ENCODE results near the gene ELMO1.

Gene ELMO1

GRCh38 chr7:36871863-36872262 is 576.8 kb downstream of the ELMO1 start:
- H3K36me3 ChIP-seq (ENCODE audit: control insufficient read depth, insufficient read depth, low read length): no peaks in the 10 kb centered on the region
- no peaks in the 10 kb centered on the region for H3K27me3 ChIP-seq (ENCODE audit: control insufficient read depth, insufficient read depth, low read length)
- H3K4me1 ChIP-seq: no peaks in the 10 kb centered on the region
- H3K4me2 ChIP-seq (ENCODE audit: low read length): no peak overlapping the region
- H3K79me2 ChIP-seq: no peaks in the 10 kb centered on the region
- H3K4me3 ChIP-seq (ENCODE audit: low read depth, low read length): no peak overlapping the region
- H3K27ac ChIP-seq: no peak overlapping the region
- no peak overlapping the region for H2AFZ ChIP-seq
- no peaks in the 10 kb centered on the region for H3K9me3 ChIP-seq (ENCODE audit: control insufficient read depth, low read length)
- H3K9ac ChIP-seq: no peak overlapping the region
- TF ChIP-seq CTCF (IDR thresholded peaks at IDR 0.05): no peak

GRCh38 chr7:36871355-36871738 is 577.3 kb downstream of the ELMO1 start:
- Histone ChIP-seq H3K27me3 (ENCODE audit: control insufficient read depth, insufficient read depth, low read length) (no peaks in the 10 kb centered on the region), H3K27ac (no peak overlapping the region), H3K79me2 (no peaks in the 10 kb centered on the region), H3K9ac (no peak overlapping the region), H3K4me3 (ENCODE audit: low read depth, low read length) (no peak overlapping the region), H2AFZ (no peak overlapping the region), H3K4me1 (no peaks in the 10 kb centered on the region), H3K4me2 (ENCODE audit: low read length) (no peak overlapping the region), H3K36me3 (ENCODE audit: control insufficient read depth, insufficient read depth, low read length) (no peaks in the 10 kb centered on the region), H3K9me3 (ENCODE audit: control insufficient read depth, low read length) (no peaks in the 10 kb centered on the region)
- TF ChIP-seq CTCF (IDR thresholded peaks at IDR 0.05): no peak

GRCh38 chr7:36870625-36871354 is 577.9 kb downstream of the ELMO1 start:
- H2AFZ ChIP-seq: no peak overlapping the region
- H3K36me3 ChIP-seq (ENCODE audit: control insufficient read depth, insufficient read depth, low read length): no peaks in the 10 kb centered on the region
- no peaks in the 10 kb centered on the region for H3K79me2 ChIP-seq
- no peaks in the 10 kb centered on the region for H3K27me3 ChIP-seq (ENCODE audit: control insufficient read depth, insufficient read depth, low read length)
- TF ChIP-seq CTCF (IDR thresholded peaks at IDR 0.05): no peak
- no peaks in the 10 kb centered on the region for H3K9me3 ChIP-seq (ENCODE audit: control insufficient read depth, low read length)
- H3K4me1 ChIP-seq: no peaks in the 10 kb centered on the region
- no peak overlapping the region for H3K4me3 ChIP-seq (ENCODE audit: low read depth, low read length)
- H3K27ac ChIP-seq: no peak overlapping the region
- no peak overlapping the region for H3K9ac ChIP-seq
- no peak overlapping the region for H3K4me2 ChIP-seq (ENCODE audit: low read length)

- H3K79me2 ChIP-seq: no peaks in the 10 kb centered on the region
- no peak overlapping the region for H3K4me3 ChIP-seq (ENCODE audit: low read depth, low read length)
- H3K9me3 ChIP-seq (ENCODE audit: control insufficient read depth, low read length): no peaks in the 10 kb centered on the region
- no peaks in the 10 kb centered on the region for H3K27me3 ChIP-seq (ENCODE audit: control insufficient read depth, insufficient read depth, low read length)
- H3K36me3 ChIP-seq (ENCODE audit: control insufficient read depth, insufficient read depth, low read length): no peaks in the 10 kb centered on the region
- H3K9ac ChIP-seq: no peak overlapping the region
- H2AFZ ChIP-seq: no peak overlapping the region
- TF ChIP-seq CTCF (IDR thresholded peaks at IDR 0.05): no peak
- no peak overlapping the region for H3K4me2 ChIP-seq (ENCODE audit: low read length)
- H3K4me1 ChIP-seq: no peaks in the 10 kb centered on the region
- H3K27ac ChIP-seq: no peak overlapping the region
Measured at GRCh38 chr7:36868727-36869411, 579.8 kb downstream of the ELMO1 start.
